Ishikawa (cell line): ENCODE results near the gene NOL6.

ENCODE experiments used
- CREB1 ChIP-seq: IDR thresholded peaks from 2 replicates; pipeline ENCODE4 v1.6.1; 2012; ENCODE audit warnings: low read depth
- EGR1 ChIP-seq: IDR thresholded peaks from 2 replicates; pipeline ENCODE4 v1.6.1; 2012
- EP300 ChIP-seq: IDR thresholded peaks from 2 replicates; pipeline ENCODE4 v1.6.1; 2012; ENCODE audit warnings: borderline replicate concordance
- FOXM1 ChIP-seq: IDR thresholded peaks from 2 replicates; pipeline ENCODE4 v1.6.1; 2012; ENCODE audit warnings: low read depth, borderline replicate concordance
- MAX ChIP-seq: IDR thresholded peaks from 2 replicates; pipeline ENCODE4 v1.6.1; 2012
- RAD21 ChIP-seq: IDR thresholded peaks from 2 replicates; pipeline ENCODE4 v1.6.1; 2012; ENCODE audit warnings: low read depth
- TCF12 ChIP-seq: IDR thresholded peaks from 2 replicates; pipeline ENCODE4 v1.6.1; 2012; ENCODE audit warnings: low read depth
- TEAD4 ChIP-seq: IDR thresholded peaks from 2 replicates; pipeline ENCODE4 v1.6.1; 2012
- YY1 ChIP-seq: IDR thresholded peaks from 2 replicates; pipeline ENCODE4 v1.6.1; 2012; ENCODE audit warnings: low read depth
- ZBTB7A ChIP-seq: IDR thresholded peaks from 2 replicates; pipeline ENCODE4 v1.6.1; 2012; ENCODE audit warnings: low read depth

- TF ChIP-seq MAX (no peak), FOXM1 (no peak), EP300 (no peak), TCF12 (no peak), RAD21 (no peak), ZBTB7A (no peak), CREB1 (no peak), YY1 (no peak), EGR1 (no peak), TEAD4 (no peak)
Measured at GRCh38 chr9:33467526-33467925, 6.2 kb downstream of the NOL6 start.
